Lower lobe of right lung (tissue), 2 donors: ENCODE measurements around the gene PTGER2. TPM values are rescaled to one million over a fixed set of nuclear protein-coding genes. Genes with fewer than 3 reads are reported as not detected.

Experiments used
- ATAC-seq, 2 donors: fragments of 200-7000 bp; cut with Tn5 transposase; one replicate each; pipeline ENCODE4 v1.9.1; 2020 to 2022; ENCODE audit warnings: mild to moderate bottlenecking in 2 of 2, moderate library complexity in 2 of 2
- DNase-seq: peaks from one replicate; pipeline ENCODE4 v3.0.0-alpha.2; 2020
- H3K27ac ChIP-seq: fragments of 200-600 bp; one replicate; pipeline ENCODE4 v1.8.0; 2022
- H3K27me3 ChIP-seq: fragments of 200-600 bp; one replicate; pipeline ENCODE4 v1.8.0; 2022; ENCODE audit warnings: low read depth
- H3K36me3 ChIP-seq: fragments of 200-600 bp; one replicate; pipeline ENCODE4 v1.8.0; 2022; ENCODE audit warnings: mild to moderate bottlenecking
- H3K4me1 ChIP-seq: fragments of 200-600 bp; one replicate; pipeline ENCODE4 v1.8.0; 2022
- H3K4me3 ChIP-seq: fragments of 200-600 bp; one replicate; pipeline ENCODE4 v1.8.0; 2022; ENCODE audit warnings: mild to moderate bottlenecking
- H3K9me3 ChIP-seq: fragments of 200-600 bp; one replicate; pipeline ENCODE4 v1.8.0; 2022
- CTCF ChIP-seq: fragments of 200-600 bp; IDR thresholded peaks from one replicate; pipeline ENCODE4 v1.8.0; 2022; ENCODE audit warnings: antibody characterized with exemption, mild to moderate bottlenecking
- intact Hi-C: fragments of 100-400 bp; cut with DNase I; formaldehyde crosslinking; loops from one replicate; pipeline ENCODE4 v1.11.0; 2022
- total RNA-seq: library from RNA; stranded (reverse); fragmentation: NEBNext Ultra II Directional; extraction: Animal tissue kit (Norgen Biotek cat#: 25700); gene quantifications from one replicate; pipeline ENCODE4 v1.2.1, GENCODE V29; 2021
- donor health status: DM: no; HTN: yes; CAD: no; lungs with severe emphysema.

Gene PTGER2
- total RNA-seq, 1 donor from 2014 or later, result 6.2 TPM

DNA sequence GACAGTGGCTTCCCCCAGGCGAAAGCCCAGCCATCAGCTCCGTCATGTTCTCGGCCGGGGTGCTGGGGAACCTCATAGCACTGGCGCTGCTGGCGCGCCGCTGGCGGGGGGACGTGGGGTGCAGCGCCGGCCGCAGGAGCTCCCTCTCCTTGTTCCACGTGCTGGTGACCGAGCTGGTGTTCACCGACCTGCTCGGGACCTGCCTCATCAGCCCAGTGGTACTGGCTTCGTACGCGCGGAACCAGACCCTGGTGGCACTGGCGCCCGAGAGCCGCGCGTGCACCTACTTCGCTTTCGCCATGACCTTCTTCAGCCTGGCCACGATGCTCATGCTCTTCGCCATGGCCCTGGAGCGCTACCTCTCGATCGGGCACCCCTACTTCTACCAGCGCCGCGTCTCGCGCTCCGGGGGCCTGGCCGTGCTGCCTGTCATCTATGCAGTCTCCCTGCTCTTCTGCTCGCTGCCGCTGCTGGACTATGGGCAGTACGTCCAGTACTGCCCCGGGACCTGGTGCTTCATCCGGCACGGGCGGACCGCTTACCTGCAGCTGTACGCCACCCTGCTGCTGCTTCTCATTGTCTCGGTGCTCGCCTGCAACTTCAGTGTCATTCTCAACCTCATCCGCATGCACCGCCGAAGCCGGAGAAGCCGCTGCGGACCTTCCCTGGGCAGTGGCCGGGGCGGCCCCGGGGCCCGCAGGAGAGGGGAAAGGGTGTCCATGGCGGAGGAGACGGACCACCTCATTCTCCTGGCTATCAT is 663 bp downstream of the PTGER2 start:
- Histone ChIP-seq H3K4me3 (peak overlapping the region; percentile 68), H3K36me3 (no peaks in the 10 kb centered on the region), H3K27ac (peak overlapping the region; percentile 84), H3K4me1 (peaks cover 35% of the 10 kb centered on the region), H3K27me3 (peaks cover 4% of the 10 kb centered on the region), H3K9me3 (no peaks in the 10 kb centered on the region)
- DNase-seq, result peak; percentile 69
- ATAC-seq, result peak; percentile 47 to 48
- no peak for TF ChIP-seq CTCF
- intact Hi-C loops, result no loop called here

- Histone ChIP-seq H3K9me3 (no peaks in the 10 kb centered on the region), H3K4me1 (peaks cover 35% of the 10 kb centered on the region)
Observed at GRCh38 chr14:52315355-52315718, 1.2 kb downstream of the PTGER2 start.

DNA sequence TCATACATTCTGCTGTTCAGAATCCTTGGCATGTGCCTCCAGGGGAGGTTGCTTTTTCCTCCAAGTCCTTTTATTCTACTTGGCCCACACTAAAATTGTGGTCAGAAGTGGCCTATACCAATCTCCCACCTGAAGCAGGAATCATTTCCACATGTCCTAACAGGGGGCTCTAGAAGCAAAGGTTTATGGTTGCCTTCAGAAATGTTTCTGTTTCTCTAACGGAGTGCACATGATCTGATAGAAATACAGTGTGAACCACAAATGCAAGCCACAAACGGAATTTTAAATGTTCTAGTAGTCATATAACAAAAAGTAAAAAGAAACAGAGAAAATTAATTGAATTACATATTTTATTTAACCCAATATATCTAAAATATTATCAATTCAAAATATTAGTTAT is 4.0 kb downstream of the PTGER2 start:
- H3K4me3 ChIP-seq, result no peak overlapping the region
- H3K9me3 ChIP-seq, result no peaks in the 10 kb centered on the region
- no peak for TF ChIP-seq CTCF
- H3K27me3 ChIP-seq, result peaks cover 4% of the 10 kb centered on the region
- H3K27ac ChIP-seq, result no peak overlapping the region
- H3K4me1 ChIP-seq, result peaks cover 17% of the 10 kb centered on the region
- ATAC-seq (no peak), DNase-seq (no peak)
- intact Hi-C loops, result no loop called here
- no peaks in the 10 kb centered on the region for H3K36me3 ChIP-seq

More at GRCh38 chr14:52315355-52315718, 1.2 kb downstream of the PTGER2 start:
- DNase-seq, result peak; percentile 59
- Histone ChIP-seq H3K27ac (peak overlapping the region; percentile 84), H3K27me3 (peaks cover 4% of the 10 kb centered on the region), H3K4me3 (peak overlapping the region; percentile 68), H3K36me3 (no peaks in the 10 kb centered on the region)
- peak; percentile 28 to 66 for ATAC-seq
- intact Hi-C loops, result no loop called here
- TF ChIP-seq CTCF, result no peak

- ATAC-seq (no peak), DNase-seq (no peak)
- Histone ChIP-seq H3K27ac (no peak overlapping the region), H3K27me3 (no peaks in the 10 kb centered on the region), H3K4me1 (peaks cover 9% of the 10 kb centered on the region), H3K36me3 (no peaks in the 10 kb centered on the region), H3K9me3 (no peaks in the 10 kb centered on the region), H3K4me3 (no peak overlapping the region)
- intact Hi-C loops, result no loop called here
- no peak for TF ChIP-seq CTCF
Observed at GRCh38 chr14:52318826-52319645, 4.9 kb downstream of the PTGER2 start.

GRCh38 chr14:52319919-52320318 is 5.8 kb downstream of the PTGER2 start:
- no peaks in the 10 kb centered on the region for H3K27me3 ChIP-seq
- no peak for ATAC-seq

More at GRCh38 chr14:52319919-52320318, 5.8 kb downstream of the PTGER2 start:
- no peak for DNase-seq
- peaks cover 1% of the 10 kb centered on the region for H3K4me1 ChIP-seq
- H3K4me3 ChIP-seq, result no peak overlapping the region
- H3K36me3 ChIP-seq, result no peaks in the 10 kb centered on the region
- TF ChIP-seq CTCF, result no peak
- intact Hi-C loops, result no loop called here
- H3K9me3 ChIP-seq, result no peaks in the 10 kb centered on the region
- no peak overlapping the region for H3K27ac ChIP-seq
